ENCODE measurements around the gene ASRGL1.

Gene ASRGL1

GRCh38 chr11:62393061-62393611, 55.9 kb downstream of the ASRGL1 start:
- DNase-seq (ENCODE audit: low spot score), result no peak

GRCh38 chr11:62393735-62394134, 56.5 kb downstream of the ASRGL1 start:
- DNase-seq (ENCODE audit: low spot score), result no peak

- DNase-seq (ENCODE audit: low spot score), result peak; percentile 89
Measured at GRCh38 chr11:62394825-62395538, 57.7 kb downstream of the ASRGL1 start.

DNA sequence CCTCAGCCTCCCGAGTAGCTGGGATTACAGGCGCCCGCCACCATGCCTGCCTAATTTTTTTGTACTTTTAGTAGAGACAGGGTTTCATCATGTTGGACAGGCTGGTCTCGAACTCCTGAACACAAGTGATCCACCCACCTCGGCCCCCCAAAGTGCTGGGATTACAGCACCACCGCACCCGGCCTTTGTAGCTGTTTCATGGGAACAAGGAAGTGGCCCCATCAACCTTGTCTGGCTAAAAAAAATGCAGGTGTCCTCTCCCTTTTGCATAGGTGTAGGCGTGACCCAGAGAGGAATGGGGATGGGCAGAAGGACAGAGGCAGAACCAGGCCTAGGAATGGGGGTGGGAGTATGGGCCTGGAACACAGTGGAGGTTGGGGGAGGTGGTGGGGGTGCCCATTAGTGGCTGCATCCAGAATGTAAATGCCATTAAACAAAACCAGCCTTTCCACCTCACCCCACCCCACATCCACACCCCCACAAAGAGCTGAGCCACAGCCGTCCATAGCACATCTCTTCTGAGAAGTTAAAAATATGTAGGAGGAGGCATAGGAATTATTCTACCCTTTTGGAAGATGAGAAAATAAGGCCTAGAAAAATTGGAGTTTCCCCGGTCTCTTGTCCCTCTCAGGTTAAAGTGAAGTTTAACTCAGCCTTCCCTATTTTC, 58.8 kb downstream of the ASRGL1 start:
- DNase-seq (ENCODE audit: low spot score), result no peak

GRCh38 chr11:62398011-62398994, 61.1 kb downstream of the ASRGL1 start:
- DNase-seq (ENCODE audit: low spot score), result no peak

- no peak for DNase-seq (ENCODE audit: low spot score)
Measured at GRCh38 chr11:62399172-62399877, 62.1 kb downstream of the ASRGL1 start.

DNA sequence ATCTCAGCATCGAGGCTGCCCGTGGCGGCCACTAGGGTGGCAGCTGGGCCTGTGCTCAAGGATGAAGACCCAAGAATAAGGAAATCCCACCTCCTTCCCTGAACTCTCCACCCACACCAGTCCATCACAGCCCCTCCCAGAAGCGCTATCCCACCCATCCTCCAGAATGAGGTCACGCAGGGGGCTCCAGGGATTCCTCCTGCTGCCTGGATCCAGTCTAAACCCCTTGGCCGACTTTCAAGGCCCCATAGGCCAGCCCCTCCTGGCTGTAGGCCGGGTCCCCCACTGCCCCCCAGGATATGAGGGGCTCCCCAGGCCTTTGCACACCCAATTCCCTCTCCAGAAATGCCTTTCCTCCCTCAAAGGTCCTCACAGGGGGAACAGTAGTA, 62.6 kb downstream of the ASRGL1 start:
- DNase-seq (ENCODE audit: low spot score), result no peak

GRCh38 chr11:62400281-62400680, 63.0 kb downstream of the ASRGL1 start:
- DNase-seq (ENCODE audit: low spot score), result no peak

- DNase-seq (ENCODE audit: low spot score), result peak; percentile 73
Measured at GRCh38 chr11:62400760-62401159, 63.5 kb downstream of the ASRGL1 start.

DNA sequence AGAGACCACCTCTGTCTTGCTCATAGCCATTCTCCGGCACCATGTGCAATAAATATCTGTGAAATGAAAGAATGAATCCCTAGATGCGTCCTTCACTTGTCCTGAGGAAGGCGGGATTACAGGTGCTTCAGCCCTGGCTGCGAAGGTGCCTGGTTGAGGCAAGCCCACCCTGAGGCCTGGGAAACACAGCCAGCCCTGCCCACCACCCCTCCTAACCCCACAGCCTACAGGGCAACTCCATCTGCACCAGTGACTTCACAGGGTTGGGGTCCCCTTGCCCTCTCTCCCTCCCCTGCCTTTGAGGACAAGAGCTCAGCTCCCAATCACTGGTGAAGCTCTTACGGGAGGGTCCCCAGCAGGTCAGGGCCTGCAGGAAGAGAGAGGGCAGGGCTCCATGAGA, 64.1 kb downstream of the ASRGL1 start:
- DNase-seq (ENCODE audit: low spot score), result no peak

GRCh38 chr11:62401811-62402210, 64.6 kb downstream of the ASRGL1 start:
- no peak for DNase-seq (ENCODE audit: low spot score)

DNA sequence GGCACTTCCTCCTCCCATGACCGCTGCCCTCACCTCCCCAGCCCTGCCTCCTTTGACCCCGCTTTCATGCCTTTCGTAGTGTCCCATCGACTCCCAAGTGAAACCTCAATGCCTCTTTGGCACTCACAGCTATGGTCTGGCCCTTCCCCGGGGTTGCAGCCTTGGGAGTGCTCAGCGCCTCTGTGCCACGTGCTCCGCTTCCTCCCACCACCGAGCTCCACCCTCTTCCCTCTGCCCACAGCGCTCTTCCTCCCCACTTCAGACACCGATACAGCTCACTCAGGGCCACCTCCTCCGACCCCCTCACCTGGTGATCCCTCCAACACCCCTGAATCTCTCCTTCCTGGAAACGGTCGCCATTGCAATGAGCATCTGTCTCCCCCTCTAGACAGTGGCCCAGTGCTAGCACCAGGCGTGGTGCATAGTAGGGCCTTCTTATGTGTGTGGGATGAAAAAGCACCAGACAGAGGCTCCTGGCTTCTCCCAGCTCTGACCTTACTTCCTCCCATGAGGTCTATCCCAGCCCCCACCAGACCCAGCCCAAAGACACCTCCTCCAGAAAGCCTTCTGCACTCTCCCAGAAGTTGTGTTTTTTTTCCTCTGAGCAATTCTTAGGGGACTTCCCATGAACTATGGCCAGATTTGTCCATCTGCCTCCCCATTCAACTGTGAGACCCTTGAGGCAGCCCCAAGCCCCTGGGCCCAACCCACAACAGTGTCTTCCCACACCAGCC, 65.1 kb downstream of the ASRGL1 start:
- DNase-seq (ENCODE audit: low spot score), result no peak

GRCh38 chr11:62402960-62403730, 65.9 kb downstream of the ASRGL1 start:
- no peak for DNase-seq (ENCODE audit: low spot score)

GRCh38 chr11:62404435-62404834, 67.2 kb downstream of the ASRGL1 start:
- DNase-seq (ENCODE audit: low spot score), result no peak

GRCh38 chr11:62404901-62405300, 67.7 kb downstream of the ASRGL1 start:
- DNase-seq (ENCODE audit: low spot score), result no peak

- no peak for DNase-seq (ENCODE audit: low spot score)
Measured at GRCh38 chr11:62406034-62406433, 68.8 kb downstream of the ASRGL1 start.

DNA sequence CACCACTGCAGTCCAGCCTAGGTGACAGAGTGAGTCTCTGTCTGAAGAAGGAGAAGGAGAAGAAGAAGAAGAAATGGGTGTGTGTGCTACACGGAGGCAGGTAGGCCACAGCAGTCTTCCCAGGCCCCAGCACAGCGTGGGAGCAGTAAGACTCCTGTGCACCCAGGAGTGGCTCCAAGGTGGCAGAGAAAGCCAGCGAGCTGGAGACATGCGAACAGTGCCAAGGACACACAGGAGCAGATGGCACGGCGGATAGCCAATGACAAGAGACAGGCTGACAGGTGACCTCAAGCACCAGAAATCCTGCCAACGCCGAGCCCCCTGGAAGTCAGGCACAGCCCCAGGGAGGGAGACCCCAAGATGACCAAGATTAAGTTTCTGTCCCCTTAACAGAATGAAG, 72.6 kb downstream of the ASRGL1 start:
- no peak for DNase-seq (ENCODE audit: low spot score)

DNA sequence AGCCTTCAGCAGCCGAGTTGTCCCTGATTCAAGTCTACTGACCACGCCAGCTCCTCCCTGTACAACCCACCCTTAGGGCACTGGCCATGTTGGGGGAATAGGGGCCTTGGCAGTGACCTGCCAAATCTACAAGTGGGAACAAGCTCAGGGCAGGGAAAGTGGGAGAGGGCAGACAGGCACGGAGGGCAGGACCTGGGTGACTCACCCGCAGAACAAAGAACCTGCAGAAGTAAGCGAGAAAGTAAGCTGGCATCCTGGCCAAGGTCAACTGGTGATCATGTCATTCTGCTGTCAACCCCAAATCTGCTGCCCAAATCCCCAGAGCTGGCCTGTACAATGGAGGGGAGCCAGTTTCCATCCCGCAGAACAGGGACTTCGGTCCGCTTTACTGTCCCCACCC, 73.7 kb downstream of the ASRGL1 start:
- DNase-seq (ENCODE audit: low spot score), result no peak

GRCh38 chr11:62411524-62411923, 74.3 kb downstream of the ASRGL1 start:
- no peak for DNase-seq (ENCODE audit: low spot score)

GRCh38 chr11:62413060-62413696, 75.9 kb downstream of the ASRGL1 start:
- DNase-seq (ENCODE audit: low spot score), result no peak

Measured in globus pallidus (tissue), 1 donor.